Fibroblast of pulmonary artery (primary cell): ENCODE results near the gene MCTP2.

Source experiments
- DNase-seq: peaks from one replicate; pipeline ENCODE4 v3.0.0-alpha.2; 2010; ENCODE audit warnings: low read depth
- H3K4me3 ChIP-seq: replicated peaks from 2 replicates; pipeline ENCODE4 v1.5.1; 2011; ENCODE audit warnings: low read depth, mild to moderate bottlenecking, control low read depth, low read length, moderate library complexity
- CTCF ChIP-seq: IDR thresholded peaks from 2 replicates; pipeline ENCODE4 v1.5.1; 2011; ENCODE audit warnings: mild to moderate bottlenecking, control low read depth, low read length, inconsistent platforms; ENCODE audit errors: missing control alignments

The MCTP2 gene

DNA sequence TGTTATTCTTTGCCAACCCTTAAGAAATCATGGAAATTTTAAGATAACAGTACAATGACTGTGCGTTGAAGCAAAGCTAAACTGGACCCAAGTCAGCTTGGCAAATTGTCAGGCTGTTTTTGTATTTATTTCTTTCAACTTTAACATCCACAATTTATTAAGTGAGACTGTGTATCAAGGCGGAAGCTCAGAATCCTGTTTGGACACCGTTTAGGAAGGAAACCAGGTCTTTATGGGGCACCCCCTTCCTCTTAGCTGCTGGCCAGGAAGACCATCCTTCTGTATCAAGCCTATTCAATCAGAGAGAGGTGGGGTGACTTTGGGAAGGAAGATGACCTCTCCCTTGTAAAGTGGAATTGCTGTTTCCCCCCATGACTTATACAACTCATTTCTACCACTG, 166.0 kb downstream of the MCTP2 start:
- H3K4me3 ChIP-seq, result no peak overlapping the region
- TF ChIP-seq CTCF, result no peak
- DNase-seq, result peak; percentile 6

DNA sequence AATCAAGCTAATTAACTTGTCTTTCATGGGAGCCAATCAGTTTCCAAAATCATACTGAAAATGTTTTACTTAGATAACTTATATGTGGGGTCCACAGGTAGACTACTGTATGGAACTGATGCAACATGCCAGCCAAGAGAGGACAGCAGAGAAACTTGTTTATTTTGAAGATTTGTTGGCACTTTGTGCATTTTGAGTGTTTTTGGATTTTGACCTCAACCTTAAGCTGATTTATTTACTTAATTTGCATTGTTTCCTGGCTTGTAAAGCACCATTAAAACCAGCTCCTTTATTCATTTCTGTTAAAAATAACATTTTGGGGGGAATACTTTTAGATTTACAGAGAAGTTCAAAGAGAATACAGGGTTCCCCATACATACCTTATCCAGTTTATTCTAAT, 166.6 kb downstream of the MCTP2 start:
- no peak overlapping the region for H3K4me3 ChIP-seq
- no peak for DNase-seq
- TF ChIP-seq CTCF, result no peak

DNA sequence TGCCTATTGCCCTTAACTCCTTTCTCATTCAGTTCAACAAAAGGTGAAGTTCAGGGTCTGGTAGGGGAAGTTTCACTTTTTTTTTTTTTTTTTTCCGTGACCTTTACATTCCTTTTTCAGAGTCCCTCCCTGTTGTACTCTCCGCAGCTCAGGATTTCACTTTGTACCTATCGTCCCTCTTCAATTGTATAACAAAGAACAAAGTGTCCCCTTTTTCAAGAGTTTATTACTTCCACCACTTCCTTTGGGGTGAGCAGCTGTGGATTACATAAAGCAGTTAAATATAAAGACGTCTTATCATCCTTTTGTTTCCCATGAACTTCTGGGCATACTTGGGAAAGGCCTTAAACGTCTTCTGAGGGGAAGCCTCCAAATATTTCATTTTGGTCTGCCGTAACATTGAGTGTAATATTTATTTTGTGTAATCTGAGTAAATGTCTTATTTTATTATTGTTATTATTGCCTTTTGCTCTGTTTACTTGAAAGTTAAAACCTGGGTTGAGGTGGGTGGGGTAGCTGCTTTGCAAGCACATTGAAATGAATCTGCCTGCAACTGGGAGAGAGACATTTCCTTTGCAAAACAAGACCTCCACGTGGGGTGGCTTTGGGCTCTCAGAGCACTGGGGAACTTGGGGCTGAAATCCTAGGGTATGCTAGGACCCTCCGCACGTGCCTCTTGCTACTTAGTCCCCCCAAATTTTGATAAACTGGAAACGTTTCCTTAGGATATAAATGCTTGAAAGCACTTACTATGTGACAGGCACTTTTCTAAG, 169.4 kb downstream of the MCTP2 start:
- no peak for DNase-seq
- H3K4me3 ChIP-seq, result no peak overlapping the region
- no peak for TF ChIP-seq CTCF

DNA sequence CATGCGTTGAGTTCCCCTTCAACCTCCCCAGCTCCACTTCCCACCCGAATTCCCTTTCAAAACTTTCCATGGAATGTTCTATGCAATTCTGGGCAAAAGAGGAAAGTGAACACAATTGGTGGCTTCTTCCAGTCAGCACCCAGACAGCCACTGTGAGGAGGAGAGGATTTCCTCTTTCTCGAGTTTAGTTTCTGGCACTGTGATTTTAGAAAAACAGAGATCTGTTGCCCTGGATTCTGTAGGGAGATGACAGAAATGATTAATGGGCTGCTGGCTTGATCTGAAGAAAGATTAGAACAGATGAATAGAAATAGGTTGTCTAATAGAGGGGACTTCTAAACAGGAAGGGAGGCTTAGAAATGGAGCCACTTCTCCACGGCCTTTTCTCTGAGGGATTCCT, 172.0 kb downstream of the MCTP2 start:
- TF ChIP-seq CTCF, result no peak
- no peak for DNase-seq
- no peak overlapping the region for H3K4me3 ChIP-seq

DNA sequence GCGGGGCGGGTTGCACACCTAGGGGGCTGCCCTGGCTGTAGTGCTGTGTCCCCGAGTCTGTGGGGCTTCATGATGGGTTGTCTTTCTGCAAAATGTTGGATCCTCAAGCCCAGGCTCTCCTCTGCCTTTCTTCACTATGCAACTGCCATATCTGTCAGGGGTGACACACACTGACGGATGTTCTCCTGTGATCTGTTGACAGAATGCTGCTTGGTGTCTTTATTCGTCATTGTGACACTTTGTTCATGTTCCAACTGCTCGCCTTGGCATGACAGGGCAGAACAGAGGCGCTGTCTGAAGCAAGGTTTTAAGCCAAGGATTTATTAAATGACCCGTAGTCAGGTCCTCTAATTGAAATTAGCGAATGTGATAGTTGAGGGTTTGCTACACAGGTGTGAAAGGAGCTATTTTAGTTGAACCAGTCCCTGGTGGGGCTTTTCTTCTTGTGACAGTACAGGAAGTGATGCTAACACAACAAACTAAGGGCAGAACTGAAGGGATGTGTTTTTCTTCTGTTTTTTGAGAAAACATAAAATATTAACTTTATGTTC, 173.4 kb downstream of the MCTP2 start:
- no peak for TF ChIP-seq CTCF
- no peak overlapping the region for H3K4me3 ChIP-seq
- no peak for DNase-seq

GRCh38 chr15:94411285-94411684, 179.9 kb downstream of the MCTP2 start:
- DNase-seq, result no peak
- H3K4me3 ChIP-seq, result no peak overlapping the region
- no peak for TF ChIP-seq CTCF

DNA sequence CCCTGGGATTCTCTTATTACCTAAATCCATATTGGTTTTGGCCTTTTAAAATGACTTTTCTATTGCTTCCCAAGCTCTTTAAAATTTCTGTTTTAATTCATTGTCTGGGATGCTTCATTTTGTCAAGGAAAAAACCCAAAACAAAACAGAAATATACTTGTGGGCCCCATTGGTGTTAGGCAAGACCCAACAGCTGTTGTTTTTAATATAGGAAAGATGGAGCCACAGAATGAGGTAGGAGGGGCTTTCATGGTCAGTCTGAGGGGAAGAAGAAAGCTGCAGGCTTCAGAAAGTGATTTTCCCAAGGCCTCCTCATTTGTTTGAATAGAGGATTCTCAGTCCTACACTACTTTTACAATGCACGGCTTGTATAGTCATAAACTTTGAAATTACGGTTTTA, 180.5 kb downstream of the MCTP2 start:
- DNase-seq, result no peak
- no peak overlapping the region for H3K4me3 ChIP-seq
- TF ChIP-seq CTCF, result no peak
